Parathyroid adenoma (tissue), 2 donors: ENCODE results near the gene RYR1.

Experiments
- H2AFZ ChIP-seq: fragments of 300-600 bp; sonication (generic); one replicate; pipeline ENCODE4 v1.7.0; 2017; ENCODE audit warnings: antibody characterized with exemption, mild to moderate bottlenecking
- H3K27ac ChIP-seq: fragments of 300-600 bp; sonication (generic); one replicate; pipeline ENCODE4 v1.7.0; 2017
- H3K27me3 ChIP-seq: fragments of 300-600 bp; sonication (generic); one replicate; pipeline ENCODE4 v1.7.0; 2017; ENCODE audit warnings: low read length; ENCODE audit not compliant: control insufficient read depth, insufficient read depth
- H3K36me3 ChIP-seq: fragments of 300-600 bp; sonication (generic); one replicate; pipeline ENCODE4 v1.7.0; 2017; ENCODE audit warnings: low read length; ENCODE audit not compliant: control insufficient read depth, insufficient read depth
- H3K4me1 ChIP-seq: fragments of 300-600 bp; sonication (generic); one replicate; pipeline ENCODE4 v1.7.0; 2017; ENCODE audit warnings: control low read depth
- H3K4me2 ChIP-seq: fragments of 300-600 bp; sonication (generic); one replicate; pipeline ENCODE4 v1.7.0; 2017; ENCODE audit warnings: low read length
- H3K4me3 ChIP-seq: fragments of 300-600 bp; sonication (generic); one replicate; pipeline ENCODE4 v1.7.0; 2017; ENCODE audit warnings: low read depth, low read length
- H3K79me2 ChIP-seq: fragments of 300-600 bp; sonication (generic); one replicate; pipeline ENCODE4 v1.7.0; 2017; ENCODE audit warnings: control low read depth
- H3K9ac ChIP-seq: fragments of 300-600 bp; sonication (generic); one replicate; pipeline ENCODE4 v1.7.0; 2017; ENCODE audit warnings: mild to moderate bottlenecking
- H3K9me3 ChIP-seq: fragments of 300-600 bp; sonication (generic); one replicate; pipeline ENCODE4 v1.7.0; 2017; ENCODE audit warnings: low read length; ENCODE audit not compliant: control insufficient read depth
- TF ChIP-seq, protein P1 (sequence below): fragments of 300-600 bp; sonication (generic); IDR thresholded peaks from one replicate; pipeline ENCODE4 v1.7.0; 2017; ENCODE audit warnings: antibody characterized with exemption, mild to moderate bottlenecking
- donor health status: primary hyperparathyroidism.

Gene RYR1

GRCh38 chr19:38442736-38443135 lies 9.2 kb downstream of the RYR1 start:
- H3K79me2 ChIP-seq = no peaks in the 10 kb centered on the region
- H2AFZ ChIP-seq = no peak overlapping the region
- H3K9me3 ChIP-seq = no peaks in the 10 kb centered on the region
- H3K4me2 ChIP-seq = no peak overlapping the region
- no peaks in the 10 kb centered on the region for H3K36me3 ChIP-seq
- no peak overlapping the region for H3K27ac ChIP-seq
- no peak overlapping the region for H3K9ac ChIP-seq
- H3K27me3 ChIP-seq = no peaks in the 10 kb centered on the region
- no peaks in the 10 kb centered on the region for H3K4me1 ChIP-seq
- H3K4me3 ChIP-seq = no peak overlapping the region
- TF ChIP-seq, protein P1, sequence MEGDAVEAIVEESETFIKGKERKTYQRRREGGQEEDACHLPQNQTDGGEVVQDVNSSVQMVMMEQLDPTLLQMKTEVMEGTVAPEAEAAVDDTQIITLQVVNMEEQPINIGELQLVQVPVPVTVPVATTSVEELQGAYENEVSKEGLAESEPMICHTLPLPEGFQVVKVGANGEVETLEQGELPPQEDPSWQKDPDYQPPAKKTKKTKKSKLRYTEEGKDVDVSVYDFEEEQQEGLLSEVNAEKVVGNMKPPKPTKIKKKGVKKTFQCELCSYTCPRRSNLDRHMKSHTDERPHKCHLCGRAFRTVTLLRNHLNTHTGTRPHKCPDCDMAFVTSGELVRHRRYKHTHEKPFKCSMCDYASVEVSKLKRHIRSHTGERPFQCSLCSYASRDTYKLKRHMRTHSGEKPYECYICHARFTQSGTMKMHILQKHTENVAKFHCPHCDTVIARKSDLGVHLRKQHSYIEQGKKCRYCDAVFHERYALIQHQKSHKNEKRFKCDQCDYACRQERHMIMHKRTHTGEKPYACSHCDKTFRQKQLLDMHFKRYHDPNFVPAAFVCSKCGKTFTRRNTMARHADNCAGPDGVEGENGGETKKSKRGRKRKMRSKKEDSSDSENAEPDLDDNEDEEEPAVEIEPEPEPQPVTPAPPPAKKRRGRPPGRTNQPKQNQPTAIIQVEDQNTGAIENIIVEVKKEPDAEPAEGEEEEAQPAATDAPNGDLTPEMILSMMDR = no peak

DNA sequence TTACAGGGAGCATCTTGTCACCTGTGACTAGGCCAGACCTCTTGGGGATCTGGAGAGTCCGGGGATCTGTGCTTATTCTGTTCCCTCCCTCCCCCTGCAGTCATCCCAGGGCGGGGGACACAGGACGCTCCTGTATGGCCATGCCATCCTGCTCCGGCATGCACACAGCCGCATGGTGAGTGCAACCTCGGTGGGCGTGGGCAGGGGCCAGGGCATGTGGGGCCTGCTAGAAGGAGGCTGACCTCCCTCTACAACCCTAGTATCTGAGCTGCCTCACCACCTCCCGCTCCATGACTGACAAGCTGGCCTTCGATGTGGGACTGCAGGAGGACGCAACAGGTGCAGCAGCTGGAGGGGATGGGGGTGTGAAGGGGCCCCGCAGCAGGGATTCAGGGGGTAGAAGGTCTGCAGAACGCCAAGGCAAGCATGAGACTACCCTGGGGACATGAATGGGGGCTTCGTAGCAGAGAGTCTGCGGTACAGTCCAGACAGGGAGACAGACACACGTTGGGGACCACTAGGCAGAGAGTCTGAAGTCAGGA lies 10.0 kb downstream of the RYR1 start:
- no peak overlapping the region for H2AFZ ChIP-seq
- H3K27me3 ChIP-seq = no peaks in the 10 kb centered on the region
- no peak overlapping the region for H3K27ac ChIP-seq
- no peak overlapping the region for H3K4me2 ChIP-seq
- no peaks in the 10 kb centered on the region for H3K4me1 ChIP-seq
- no peak overlapping the region for H3K9ac ChIP-seq
- no peaks in the 10 kb centered on the region for H3K36me3 ChIP-seq
- H3K79me2 ChIP-seq = no peaks in the 10 kb centered on the region
- H3K9me3 ChIP-seq = no peaks in the 10 kb centered on the region
- TF ChIP-seq, protein P1 = no peak
- H3K4me3 ChIP-seq = no peak overlapping the region

DNA sequence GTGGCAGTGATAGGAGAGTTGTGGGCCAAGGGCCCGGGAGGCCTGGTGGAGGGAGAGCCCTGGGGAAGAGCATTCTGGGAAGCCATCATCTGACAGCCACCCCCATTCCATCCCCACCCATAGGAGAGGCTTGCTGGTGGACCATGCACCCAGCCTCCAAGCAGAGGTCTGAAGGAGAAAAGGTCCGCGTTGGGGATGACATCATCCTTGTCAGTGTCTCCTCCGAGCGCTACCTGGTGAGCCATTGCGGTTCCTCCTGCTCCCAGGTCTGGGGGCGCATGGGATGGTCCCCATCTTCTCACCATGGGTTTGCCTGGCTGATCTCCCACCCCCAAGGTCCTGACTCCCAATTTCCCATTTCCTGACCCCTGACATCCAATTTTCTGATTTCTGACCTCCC lies 10.5 kb downstream of the RYR1 start:
- no peaks in the 10 kb centered on the region for H3K27me3 ChIP-seq
- no peak overlapping the region for H3K4me2 ChIP-seq
- H2AFZ ChIP-seq = no peak overlapping the region
- no peak overlapping the region for H3K4me3 ChIP-seq
- no peaks in the 10 kb centered on the region for H3K9me3 ChIP-seq
- no peak overlapping the region for H3K9ac ChIP-seq
- H3K79me2 ChIP-seq = no peaks in the 10 kb centered on the region
- TF ChIP-seq, protein P1 = no peak
- H3K27ac ChIP-seq = no peak overlapping the region
- no peaks in the 10 kb centered on the region for H3K4me1 ChIP-seq
- H3K36me3 ChIP-seq = no peaks in the 10 kb centered on the region

DNA sequence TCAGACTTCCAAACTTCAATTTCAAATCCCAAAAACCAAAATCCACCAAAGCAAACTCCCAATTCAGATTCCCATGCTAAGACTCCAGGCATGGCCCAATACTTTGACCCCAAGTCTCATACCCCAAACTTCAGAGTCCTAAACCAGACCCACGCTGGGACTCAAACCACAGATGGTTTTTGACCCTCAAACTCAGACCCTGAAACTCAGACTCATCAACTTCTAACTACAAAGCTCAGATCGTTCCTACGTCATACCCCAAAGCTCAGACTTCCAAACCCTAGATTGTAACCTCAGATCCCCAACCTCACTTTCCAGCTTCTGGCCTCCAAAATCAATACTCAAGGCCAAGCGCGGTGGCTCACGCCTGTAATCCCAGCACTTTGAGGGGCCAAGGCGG lies 11.9 kb downstream of the RYR1 start:
- Histone ChIP-seq H3K79me2 (no peaks in the 10 kb centered on the region), H3K4me2 (no peak overlapping the region), H3K27me3 (no peaks in the 10 kb centered on the region), H3K36me3 (no peaks in the 10 kb centered on the region), H3K27ac (no peak overlapping the region), H3K9ac (no peak overlapping the region), H3K4me1 (no peaks in the 10 kb centered on the region), H2AFZ (no peak overlapping the region), H3K4me3 (no peak overlapping the region), H3K9me3 (no peaks in the 10 kb centered on the region)
- TF ChIP-seq, protein P1 = no peak

GRCh38 chr19:38448225-38448624 lies 14.7 kb downstream of the RYR1 start:
- Histone ChIP-seq H3K27me3 (no peaks in the 10 kb centered on the region), H3K36me3 (no peaks in the 10 kb centered on the region), H2AFZ (no peak overlapping the region), H3K9me3 (no peaks in the 10 kb centered on the region), H3K79me2 (no peaks in the 10 kb centered on the region), H3K27ac (no peak overlapping the region), H3K4me3 (no peak overlapping the region), H3K4me1 (no peaks in the 10 kb centered on the region), H3K9ac (no peak overlapping the region), H3K4me2 (no peak overlapping the region)
- TF ChIP-seq, protein P1 = no peak
